RWPE2 (cell line): ENCODE data around the gene DPEP1.

Source experiments
- ATAC-seq: fragments of 200-7000 bp; cut with Tn5 transposase; 3 replicates; pipeline ENCODE4 v1.9.1; 2021; ENCODE audit warnings: low read depth
- DNase-seq: peaks from one replicate; pipeline ENCODE4 v3.0.0-alpha.2; 2020; ENCODE audit warnings: low spot score
- H3K27ac ChIP-seq: fragments of 450-650 bp; 2 replicates; pipeline ENCODE4 v1.5.1; 2017; ENCODE audit warnings: mild to moderate bottlenecking; ENCODE audit not compliant: poor library complexity, severe bottlenecking
- H3K27me3 ChIP-seq: fragments of 250-450 bp; sonication (Bioruptor Pico); 2 replicates; pipeline ENCODE4 v1.5.1; 2021; ENCODE audit warnings: mild to moderate bottlenecking, moderate library complexity; ENCODE audit not compliant: insufficient read depth, poor library complexity, severe bottlenecking
- H3K36me3 ChIP-seq: fragments of 250-450 bp; sonication (Bioruptor Pico); 2 replicates; pipeline ENCODE4 v1.5.1; 2020; ENCODE audit warnings: low read depth, mild to moderate bottlenecking, moderate library complexity
- H3K4me1 ChIP-seq: fragments of 250-450 bp; sonication (Bioruptor Pico); 2 replicates; pipeline ENCODE4 v1.5.1; 2021; ENCODE audit warnings: mild to moderate bottlenecking, moderate library complexity; ENCODE audit not compliant: insufficient read depth, poor library complexity, severe bottlenecking
- H3K4me3 ChIP-seq: fragments of 250-450 bp; sonication (Bioruptor Pico); 2 replicates; pipeline ENCODE4 v1.5.1; 2021; ENCODE audit warnings: mild to moderate bottlenecking, moderate library complexity; ENCODE audit not compliant: severe bottlenecking
- H3K9me3 ChIP-seq: fragments of 250-450 bp; sonication (Bioruptor Pico); 2 replicates; pipeline ENCODE4 v1.5.1; 2021; ENCODE audit warnings: mild to moderate bottlenecking, moderate library complexity; ENCODE audit not compliant: severe bottlenecking
- CTCF ChIP-seq: fragments of 450-650 bp; IDR thresholded peaks from one replicate; pipeline ENCODE4 v1.5.1; 2017; ENCODE audit warnings: mild to moderate bottlenecking, moderate library complexity; ENCODE audit not compliant: poor library complexity, severe bottlenecking

Gene DPEP1

GRCh38 chr16:89642574-89642973, 29.1 kb downstream of the DPEP1 start:
- Histone ChIP-seq H3K4me1 (peaks cover 7% of the 10 kb centered on the region), H3K27ac (no peak overlapping the region), H3K9me3 (no peaks in the 10 kb centered on the region), H3K27me3 (no peaks in the 10 kb centered on the region), H3K4me3 (no peak overlapping the region), H3K36me3 (peaks cover 19% of the 10 kb centered on the region)
- ATAC-seq (no peak), DNase-seq (no peak)
- no peak for TF ChIP-seq CTCF

DNA sequence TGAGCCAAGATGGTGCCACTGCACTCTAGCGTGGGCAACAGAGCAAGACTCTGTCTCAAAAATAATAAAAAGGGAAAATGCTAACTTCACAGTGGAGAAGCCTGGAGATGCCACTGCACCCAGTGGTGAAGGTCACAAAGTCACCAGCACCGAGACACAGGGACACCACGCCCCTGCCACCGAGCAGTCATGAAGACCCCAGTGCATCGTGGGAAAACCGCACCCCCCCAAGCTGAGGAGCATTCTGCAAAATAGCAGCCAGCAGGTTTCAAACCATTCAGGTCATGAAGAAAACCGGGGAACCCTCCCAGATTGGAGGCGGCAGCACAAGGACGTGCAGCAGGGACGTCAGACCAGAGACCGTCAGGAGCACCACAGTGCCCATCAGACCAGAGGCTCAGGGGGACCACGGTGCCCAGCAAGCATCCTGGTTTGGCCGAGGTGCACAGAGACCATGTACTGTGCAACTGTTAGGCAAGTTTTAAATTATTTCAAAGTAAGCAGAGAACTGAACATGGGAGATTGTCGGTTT, 30.4 kb downstream of the DPEP1 start:
- peaks cover 19% of the 10 kb centered on the region for H3K36me3 ChIP-seq
- no peak for TF ChIP-seq CTCF
- no peaks in the 10 kb centered on the region for H3K9me3 ChIP-seq
- DNase-seq (no peak), ATAC-seq (no peak)
- H3K4me3 ChIP-seq, result no peak overlapping the region
- H3K27me3 ChIP-seq, result no peaks in the 10 kb centered on the region
- peaks cover 7% of the 10 kb centered on the region for H3K4me1 ChIP-seq
- H3K27ac ChIP-seq, result no peak overlapping the region

GRCh38 chr16:89645122-89645521, 31.7 kb downstream of the DPEP1 start:
- H3K27ac ChIP-seq, result no peak overlapping the region
- H3K4me1 ChIP-seq, result peaks cover 7% of the 10 kb centered on the region
- TF ChIP-seq CTCF, result no peak
- H3K4me3 ChIP-seq, result no peak overlapping the region
- no peaks in the 10 kb centered on the region for H3K9me3 ChIP-seq
- ATAC-seq (no peak), DNase-seq (no peak)
- H3K27me3 ChIP-seq, result no peaks in the 10 kb centered on the region
- H3K36me3 ChIP-seq, result peaks cover 19% of the 10 kb centered on the region

- no peak for DNase-seq
- Histone ChIP-seq H3K4me3 (no peak overlapping the region), H3K9me3 (no peaks in the 10 kb centered on the region), H3K36me3 (peaks cover 24% of the 10 kb centered on the region), H3K4me1 (peaks cover 6% of the 10 kb centered on the region), H3K27me3 (no peaks in the 10 kb centered on the region), H3K27ac (no peak overlapping the region)
- TF ChIP-seq CTCF, result no peak
- ATAC-seq, result no peak; the same call in 2 of the 3 replicates
These were observed 32.8 kb downstream of the DPEP1 start for GRCh38 chr16:89646270-89646669.

- Histone ChIP-seq H3K9me3 (no peaks in the 10 kb centered on the region), H3K27me3 (no peaks in the 10 kb centered on the region), H3K27ac (no peak overlapping the region), H3K36me3 (peaks cover 24% of the 10 kb centered on the region), H3K4me3 (no peak overlapping the region), H3K4me1 (peaks cover 4% of the 10 kb centered on the region)
- peak; percentile 93 for DNase-seq
- no peak for TF ChIP-seq CTCF
- ATAC-seq, result peak; percentile 75
These were observed 33.5 kb downstream of the DPEP1 start for GRCh38 chr16:89646906-89647305.
